GM19328 (cell line): ENCODE measurements around the gene STK32A.
"Not testable (repeated sequence)": the region's sequence is repeated elsewhere in the genome, so short reads cannot be mapped to it uniquely, and the experiment has no call there.

Experiments used
- ATAC-seq: cut with Tn5 transposase; IDR thresholded peaks from one replicate; pipeline ENCODE4 v1.9.1; 2021; ENCODE audit warnings: mild to moderate bottlenecking, moderate library complexity; ENCODE audit not compliant: unreplicated experiment

The STK32A gene

DNA sequence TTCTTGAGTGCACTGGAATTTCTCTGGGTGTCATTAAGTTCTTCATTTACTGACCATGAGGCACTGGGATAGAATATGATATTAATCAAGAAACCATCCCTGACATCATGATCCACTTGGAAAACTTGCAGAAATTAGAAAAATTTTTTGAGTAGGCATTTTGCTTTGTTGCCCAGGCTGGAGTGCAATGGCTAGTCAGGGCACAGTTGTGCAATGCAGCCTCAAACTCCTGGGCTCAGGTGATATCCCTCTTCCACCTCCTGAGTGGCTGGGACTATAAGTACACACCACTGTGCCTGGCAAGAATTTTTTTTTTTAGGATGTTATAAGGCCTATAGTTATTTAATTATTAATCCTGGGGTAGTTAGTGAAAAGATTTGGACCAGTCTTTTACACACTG is 106.5 kb downstream of the STK32A start:
- no peak for ATAC-seq

DNA sequence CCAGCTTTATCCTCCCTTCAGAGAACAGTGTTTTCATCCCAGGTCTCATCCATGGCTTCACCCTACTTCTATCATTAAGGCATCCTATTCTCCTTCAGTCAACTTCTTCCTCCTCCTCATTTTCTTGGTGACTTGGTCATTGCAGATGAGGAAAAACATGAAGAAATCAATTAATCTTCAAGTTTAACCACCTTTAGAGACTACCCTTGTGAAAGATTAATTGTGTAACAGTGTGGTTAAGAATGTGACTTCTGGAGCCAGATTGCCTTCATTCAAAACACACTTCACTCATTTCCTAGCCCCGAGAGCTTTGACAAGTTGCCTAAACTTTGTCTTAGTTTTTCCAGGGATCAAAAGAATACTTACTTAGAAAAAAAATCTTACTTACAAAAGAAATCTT is 110.0 kb downstream of the STK32A start:
- no peak for ATAC-seq

DNA sequence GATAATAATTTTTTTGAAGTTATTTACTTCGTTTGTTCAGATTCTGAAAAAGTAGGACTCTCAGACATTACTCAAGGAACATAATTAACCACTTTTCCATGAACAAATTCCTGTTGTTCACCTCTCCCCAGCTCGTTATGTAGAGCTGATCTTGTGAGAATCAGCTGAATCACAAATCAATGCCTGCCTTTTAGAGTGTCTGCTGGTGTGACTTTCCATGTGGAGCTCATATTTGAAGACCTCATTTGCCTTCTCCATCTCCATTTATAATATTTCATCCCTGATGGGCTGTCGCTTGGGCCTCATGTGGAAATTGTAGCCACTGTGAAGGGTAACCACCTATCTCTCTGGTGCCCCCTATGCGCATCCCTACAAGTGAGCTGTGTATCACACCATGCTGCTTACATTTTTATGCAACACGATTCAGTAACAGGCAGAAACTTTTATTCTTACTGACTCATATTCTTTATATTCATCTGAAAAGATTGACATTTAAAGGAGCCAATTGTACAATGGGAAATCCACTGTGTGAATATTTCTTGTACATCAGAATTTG is 111.3 kb downstream of the STK32A start:
- ATAC-seq = no peak

DNA sequence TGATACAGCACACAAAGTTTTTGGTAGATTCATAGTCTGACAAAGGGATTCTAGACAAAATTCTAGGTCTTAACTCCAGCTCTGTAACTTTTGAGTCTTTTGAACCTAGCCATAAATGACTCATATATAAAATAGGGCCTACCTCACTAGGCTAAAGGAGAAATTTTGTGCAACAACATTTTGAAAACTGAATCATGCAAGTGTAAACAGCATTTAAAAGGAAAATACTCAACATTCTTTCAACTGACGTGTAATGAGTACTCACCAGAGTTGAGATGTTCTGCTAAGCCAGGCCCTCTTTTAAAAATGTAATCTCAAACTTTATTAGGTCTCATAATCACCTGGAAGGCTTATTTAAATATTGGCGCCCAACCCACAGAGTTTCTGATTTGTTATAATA is 113.2 kb downstream of the STK32A start:
- ATAC-seq = no peak

DNA sequence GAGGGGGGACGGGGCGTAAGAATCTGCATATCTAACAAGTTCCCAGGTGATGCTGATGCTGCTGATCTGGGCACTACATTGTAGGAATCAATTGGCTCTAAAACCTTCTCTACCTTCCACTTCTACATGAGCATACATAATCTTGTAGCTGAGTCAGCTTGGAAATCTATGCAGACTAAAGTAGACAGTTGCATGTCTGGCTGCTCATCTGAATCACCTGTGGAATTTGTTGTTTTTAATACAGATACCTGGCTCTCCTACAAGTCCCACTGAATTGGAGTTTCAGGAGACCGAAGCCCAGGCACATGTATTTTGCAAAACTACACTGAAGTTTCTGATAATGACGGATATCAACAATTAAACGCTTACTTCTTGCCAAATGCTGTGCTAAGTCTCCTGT is 113.6 kb downstream of the STK32A start:
- ATAC-seq = no peak

DNA sequence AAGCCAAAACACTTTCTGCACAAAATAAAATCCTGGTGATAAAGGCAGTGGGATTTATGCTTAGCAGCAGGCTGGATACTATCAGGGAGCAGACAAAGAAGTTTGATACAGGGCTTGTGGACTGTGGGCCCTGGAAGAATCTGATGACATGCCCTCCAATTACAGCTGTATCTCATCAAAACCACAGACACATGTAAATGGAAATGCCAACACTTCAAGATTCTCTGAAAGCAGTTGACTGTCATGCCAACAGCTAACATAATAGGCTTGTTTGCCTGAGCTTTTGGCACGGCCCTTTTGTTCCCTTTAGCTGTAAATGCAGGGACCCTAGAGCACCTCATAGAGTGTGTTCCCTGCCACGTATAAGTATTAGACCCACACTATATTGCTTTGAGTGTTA is 114.4 kb downstream of the STK32A start:
- no peak for ATAC-seq

DNA sequence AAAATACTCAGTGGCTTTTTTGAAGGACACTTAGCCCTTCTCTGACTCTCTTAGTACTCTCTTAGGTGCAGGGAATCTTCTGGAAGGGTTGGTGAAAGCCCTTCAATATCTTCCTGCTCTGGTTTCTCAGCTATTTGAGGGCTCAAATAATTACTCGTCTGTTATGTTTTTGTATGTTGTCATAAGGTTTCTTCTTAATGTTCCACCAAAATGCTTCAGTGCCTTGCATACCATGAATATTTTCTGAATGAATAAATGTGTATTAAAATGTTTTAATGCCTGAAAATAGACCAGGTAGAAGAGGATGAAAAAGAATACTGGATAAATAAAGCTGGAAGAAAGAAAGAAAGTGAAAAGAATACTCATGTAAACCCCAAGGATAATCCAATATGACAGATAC is 124.3 kb downstream of the STK32A start:
- ATAC-seq = no peak

DNA sequence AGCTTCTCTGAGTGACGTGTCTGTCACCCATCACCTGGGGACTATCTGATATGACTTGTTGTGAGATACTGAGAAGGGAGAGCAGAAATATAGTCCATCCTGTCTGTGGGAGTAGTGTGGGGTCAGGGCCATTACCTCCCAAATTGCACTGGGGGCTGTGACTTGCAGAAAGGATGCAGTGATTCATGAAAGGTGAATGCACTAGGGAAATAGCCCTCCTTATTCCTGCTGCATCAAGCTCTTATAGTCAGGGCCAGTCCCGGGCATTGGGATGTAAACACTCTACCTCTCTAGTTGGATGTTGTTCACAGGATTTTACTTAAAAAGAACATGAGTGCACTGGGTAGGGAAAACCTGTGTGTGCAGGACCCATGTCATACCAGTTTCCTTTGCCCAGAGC is 124.8 kb downstream of the STK32A start:
- no peak for ATAC-seq

DNA sequence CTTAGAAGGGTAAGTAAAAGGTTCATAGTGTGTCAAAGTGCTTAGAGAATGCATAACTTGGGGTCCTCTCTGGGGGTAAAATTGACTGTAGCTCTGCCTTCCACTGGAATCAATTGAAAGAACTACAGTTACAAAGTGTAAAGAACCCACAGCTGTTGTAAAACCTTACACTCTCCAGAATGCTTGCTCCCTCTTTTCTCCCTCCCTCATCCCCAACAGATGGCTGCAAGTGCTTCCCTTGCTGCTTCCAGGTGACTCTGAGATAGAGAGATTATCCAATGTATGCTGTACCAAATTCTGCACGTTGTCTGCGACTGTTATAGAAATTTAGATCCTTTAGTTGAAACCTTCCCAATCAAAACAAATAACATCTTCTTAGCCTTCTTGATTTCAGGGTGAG is 126.0 kb downstream of the STK32A start:
- no peak for ATAC-seq

DNA sequence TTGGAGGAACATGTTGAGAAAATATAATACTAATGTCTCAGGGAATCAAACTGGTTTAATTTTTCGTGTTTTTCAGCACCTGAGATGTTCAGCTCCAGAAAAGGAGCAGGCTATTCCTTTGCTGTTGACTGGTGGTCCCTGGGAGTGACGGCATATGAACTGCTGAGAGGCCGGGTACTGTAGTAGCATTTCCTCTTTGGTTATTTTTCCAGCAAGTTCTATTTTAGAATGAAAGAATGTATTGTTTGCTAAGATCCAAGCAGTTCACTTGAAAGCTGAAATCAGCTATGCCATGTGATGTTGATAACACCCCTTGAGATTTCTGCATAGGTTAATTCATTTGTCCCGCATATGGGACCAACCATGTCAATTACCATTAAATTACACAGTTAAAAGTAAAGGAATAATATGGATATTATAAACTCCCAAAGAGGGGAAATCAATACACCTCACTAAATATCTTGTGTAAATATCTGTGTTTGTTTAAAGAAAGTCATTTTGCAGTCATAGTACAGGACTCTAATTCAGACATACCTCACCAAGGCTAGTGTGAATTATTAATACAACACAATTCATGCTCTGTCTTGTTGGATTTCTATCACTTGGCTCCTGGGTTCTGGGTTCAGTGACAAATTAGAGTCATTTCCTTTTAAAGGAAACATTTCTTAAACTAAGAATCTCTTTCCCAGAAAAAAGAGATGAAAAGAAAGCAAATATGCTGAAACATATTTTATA is 126.8 kb downstream of the STK32A start:
- no peak for ATAC-seq

DNA sequence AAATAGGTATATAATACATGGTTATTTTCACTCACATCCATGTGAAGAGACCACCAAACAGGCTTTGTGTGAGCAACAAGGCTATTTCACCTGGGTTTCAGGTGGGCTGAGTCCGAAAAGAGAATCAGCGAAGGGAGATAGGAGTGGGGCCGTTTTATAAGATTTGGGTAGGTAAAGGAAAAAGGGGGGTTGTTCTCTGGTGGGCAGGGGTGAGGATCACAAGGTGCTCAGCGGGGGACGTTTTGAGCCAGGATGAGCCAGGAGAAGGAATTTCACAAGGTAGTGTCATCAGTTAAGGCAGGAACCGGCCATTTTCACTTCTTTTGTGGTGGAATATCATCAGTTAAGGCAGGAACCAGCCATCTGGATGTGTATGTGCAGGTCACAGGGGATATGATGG is 132.6 kb downstream of the STK32A start:
- not testable (repeated sequence) for ATAC-seq

DNA sequence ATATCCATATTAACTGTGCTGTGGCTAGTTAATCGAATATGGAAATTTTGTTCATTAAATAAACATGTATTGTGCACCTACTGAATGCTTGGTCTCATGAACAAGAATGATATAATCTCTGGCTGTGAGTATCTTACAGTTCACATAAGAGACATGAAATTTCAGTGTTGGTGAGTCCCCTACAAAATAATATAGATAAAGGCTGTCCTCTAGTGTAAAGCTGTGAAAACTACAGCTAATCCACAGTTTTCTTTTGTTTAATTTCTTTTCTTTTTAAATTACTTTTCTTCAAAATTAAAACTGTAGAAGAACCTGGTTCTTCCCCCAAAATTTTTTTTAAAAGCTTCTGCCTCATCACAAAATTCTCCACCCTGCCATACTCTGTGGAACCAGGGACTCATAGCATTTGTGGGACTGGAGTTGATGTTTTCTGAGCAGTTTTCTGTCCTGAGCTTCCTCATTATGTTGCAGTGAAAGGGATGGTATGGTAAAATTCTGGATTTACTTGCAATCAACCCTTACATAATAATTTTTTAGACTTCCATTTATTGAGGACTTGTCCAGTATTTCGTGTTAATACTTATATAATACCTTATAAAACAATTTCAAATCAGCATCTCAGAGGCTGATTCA is 135.0 kb downstream of the STK32A start:
- ATAC-seq = no peak

DNA sequence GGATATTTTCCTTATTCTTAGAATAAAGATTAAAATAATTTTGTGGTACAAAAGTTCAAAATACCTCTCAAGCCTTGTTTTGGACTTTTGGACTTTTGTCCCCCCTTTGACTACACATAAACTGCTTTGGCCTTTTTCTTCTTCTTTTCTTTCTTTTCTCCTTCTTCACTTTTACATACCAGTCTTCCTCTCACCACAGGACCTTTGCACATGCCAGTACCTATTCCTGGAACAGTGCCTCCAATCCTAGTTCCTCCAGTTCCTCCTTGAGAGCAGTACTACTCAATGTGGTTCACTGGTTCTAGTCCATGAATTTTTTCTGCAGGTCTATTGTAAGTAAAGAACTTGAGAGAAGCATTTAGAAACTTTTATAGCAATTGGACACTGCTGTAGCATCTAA is 136.5 kb downstream of the STK32A start:
- no peak for ATAC-seq

DNA sequence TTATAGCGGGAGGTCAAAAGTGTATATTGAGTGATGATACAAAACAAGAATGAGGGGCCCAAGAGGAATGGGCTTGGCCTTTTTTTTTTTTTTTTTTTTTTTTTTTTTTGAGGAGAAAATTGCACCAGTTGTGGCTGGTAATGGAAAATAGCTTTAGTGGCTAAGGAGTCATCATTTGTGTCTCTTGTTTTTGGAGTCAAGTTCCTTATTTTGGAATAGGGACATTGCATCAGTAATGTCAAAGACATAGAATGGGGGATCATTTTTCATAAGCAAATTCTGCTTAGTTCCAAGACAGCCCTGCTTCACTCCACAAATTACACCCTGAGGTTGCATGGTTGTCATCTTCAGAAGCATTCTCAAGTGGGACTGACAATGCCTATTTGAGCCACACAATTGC is 137.4 kb downstream of the STK32A start:
- ATAC-seq = no peak

DNA sequence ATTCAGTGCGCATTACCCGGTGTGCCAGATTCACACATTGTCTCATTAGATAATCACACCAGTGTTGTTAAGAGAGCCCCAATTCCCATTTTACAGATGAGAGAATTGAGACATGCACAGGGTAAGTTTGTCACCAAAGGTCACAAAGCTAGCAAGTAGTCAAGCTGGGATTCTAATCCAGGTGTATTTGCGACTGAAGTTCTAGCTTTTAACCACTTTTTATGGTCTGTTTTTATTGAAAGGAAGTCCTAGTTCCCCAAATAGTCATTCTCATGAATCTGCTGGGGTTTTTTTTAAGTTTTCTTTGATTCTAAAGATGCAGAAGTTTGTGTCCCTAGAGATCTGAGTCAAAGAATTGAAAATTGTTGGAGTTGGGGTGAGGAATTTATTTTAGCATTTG is 138.5 kb downstream of the STK32A start:
- ATAC-seq = no peak

DNA sequence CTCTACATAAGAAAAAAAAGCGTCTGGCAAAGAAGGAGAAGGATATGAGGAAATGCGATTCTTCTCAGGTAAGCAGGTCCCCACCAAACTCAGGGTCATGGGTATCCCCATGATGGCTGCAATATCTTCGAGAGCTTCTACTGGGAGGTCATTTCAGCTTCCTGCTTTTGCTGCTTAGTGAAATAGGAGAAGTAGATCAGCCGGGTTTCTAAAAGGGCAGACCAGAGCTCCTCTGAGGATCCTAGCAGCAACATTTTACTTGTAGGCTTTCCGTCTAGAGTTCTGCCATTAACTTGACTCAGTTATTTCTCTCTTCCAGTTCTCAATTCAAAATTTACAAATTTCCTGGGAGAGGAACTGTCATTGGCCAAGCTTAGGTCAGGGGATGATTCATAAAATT is 140.3 kb downstream of the STK32A start:
- no peak for ATAC-seq

DNA sequence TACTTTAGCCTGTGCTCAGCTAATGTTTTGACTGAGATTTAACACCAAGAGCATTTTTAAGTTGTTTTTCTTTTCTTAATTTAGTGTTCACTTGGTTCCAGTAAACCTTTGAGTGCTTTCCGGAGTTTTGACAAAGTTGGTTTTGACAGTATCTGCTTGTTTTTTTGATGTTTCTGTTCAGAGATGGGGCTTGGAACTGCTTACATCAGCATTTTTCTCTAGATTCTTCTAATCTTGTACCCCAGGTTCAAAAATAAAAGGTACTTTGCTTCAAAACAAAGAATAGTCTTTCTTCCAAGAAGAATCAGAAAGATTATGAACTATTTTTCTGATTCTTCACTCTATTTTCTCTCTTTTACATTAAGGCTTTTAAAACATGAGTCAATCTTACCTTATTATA is 142.9 kb downstream of the STK32A start:
- no peak for ATAC-seq

DNA sequence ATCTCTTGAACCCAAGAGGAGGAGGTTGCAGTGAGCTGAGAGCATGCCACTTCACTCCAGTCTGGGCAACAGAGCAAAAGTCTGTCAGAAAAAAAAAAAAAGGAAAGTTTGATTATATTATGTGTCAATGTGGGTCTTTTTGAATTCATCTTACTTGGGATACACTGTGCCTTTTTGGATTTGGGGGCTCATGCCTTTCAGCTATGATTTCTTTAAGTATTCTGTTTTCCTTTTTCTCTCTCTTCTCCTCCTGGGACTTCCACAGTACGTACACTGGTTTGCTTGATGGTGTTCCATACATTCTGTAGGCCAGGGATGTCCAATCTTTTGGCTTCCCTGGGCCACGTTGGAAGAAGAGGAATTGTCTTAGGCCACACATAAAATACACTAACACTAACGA is 146.7 kb downstream of the STK32A start:
- no peak for ATAC-seq

DNA sequence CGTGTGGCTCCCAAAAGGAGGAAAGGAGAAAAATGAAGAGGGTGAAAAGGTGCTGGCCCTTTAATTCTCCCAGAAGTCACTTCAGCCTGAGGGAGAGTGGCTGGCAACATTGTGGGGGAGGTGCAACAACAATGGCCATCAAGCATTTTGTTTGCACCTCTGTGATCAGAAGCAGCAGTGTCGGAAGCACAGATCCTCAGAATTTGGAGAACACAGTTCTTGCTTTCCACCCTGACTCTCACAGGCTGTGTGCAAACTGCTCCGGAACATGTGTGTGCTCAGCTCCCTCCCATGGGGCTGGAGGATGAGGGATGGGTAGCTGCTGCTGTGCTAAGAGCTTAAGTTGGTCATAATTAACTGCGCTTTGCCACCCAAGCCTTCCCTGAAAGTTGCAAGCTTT is 147.9 kb downstream of the STK32A start:
- ATAC-seq = no peak

DNA sequence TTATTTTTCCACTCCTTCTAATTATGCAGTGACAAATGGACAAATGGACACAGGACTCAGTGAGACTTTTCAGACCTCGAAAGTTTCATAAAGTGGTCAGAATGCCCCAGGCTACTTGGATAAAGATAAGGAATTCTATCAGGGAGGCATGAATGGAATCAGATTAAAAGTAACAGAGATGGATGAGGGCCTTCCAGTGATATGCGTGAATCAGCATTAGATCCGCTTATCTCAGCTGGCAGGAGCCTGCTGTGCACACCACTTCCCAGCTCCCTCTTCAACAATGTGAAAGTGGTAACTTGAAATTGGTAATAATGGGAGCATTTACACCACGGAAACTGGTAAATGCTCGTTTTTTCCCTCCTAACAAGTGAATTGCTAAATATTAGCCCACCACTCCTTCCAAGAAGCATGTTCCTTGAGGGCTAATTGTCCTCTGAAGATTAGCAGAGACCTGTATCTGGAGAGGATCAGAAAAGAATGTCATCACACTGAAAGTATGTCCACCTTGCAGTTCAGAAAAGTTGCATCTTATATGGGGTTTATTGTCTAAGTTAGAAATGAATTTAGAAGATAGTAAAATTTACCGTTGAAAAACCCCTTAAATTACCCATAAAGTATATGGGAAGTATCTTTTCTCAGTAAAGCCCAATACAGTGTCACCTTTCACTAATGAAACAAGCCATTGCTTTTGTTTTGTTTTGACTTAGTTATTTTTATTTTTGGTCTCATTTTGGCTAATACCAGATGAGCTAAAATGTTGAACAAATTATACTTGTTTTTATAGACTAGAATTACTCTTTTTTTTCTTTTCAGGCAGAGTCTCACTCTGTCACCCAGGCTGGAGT is 149.7 kb downstream of the STK32A start:
- no peak for ATAC-seq

DNA sequence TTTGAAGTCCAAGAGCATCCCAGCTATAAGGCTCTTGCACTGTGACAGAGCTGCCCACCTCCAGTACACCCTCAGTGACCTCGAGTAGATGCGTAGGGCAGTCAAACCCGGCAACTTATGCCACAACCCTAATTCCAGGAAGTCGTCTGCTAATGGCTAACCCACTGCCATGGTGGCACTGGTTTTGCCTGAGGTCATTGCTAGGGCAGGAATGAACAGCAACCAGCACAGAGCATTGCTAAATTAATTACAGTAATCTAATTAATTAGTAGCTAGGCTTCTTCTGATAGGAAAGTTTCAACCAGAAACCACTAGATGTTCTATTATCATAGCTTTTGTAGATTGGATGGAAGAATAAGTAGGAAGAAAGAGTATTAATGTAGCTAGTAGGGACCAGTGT is 152.3 kb downstream of the STK32A start:
- ATAC-seq = no peak
